H1 (cell line): ENCODE measurements around the gene TRMT44. TPM values are rescaled to one million over a fixed set of nuclear protein-coding genes. Genes with fewer than 3 reads are reported as not detected.

Experiments used
- CTCF ChIA-PET: fragments of 300-600 bp; sonication (Branson Sonifier 250); formaldehyde crosslinking; loops from one replicate; lab custom pipeline; 2021; ENCODE audit not compliant: partially characterized antibody; lab: Charles Lee
- POLR2A ChIA-PET: fragments of 300-600 bp; sonication (Branson Sonifier 250); formaldehyde crosslinking; loops from one replicate; lab custom pipeline; 2021; ENCODE audit warnings: inconsistent platforms; ENCODE audit not compliant: partially characterized antibody; lab: Charles Lee
- DNase-seq, 2 experiments: peaks; one replicate each; pipeline versions ENCODE4 v3.0.0 to v3.0.0-alpha.2; 2010 to 2022; ENCODE audit warnings: low spot score in 2 of 2, low read depth in 1 of 2, mixed read lengths in 1 of 2
- FAIRE-seq: peaks from 2 replicates; lab custom pipeline; 2011; peaks lifted over from hg19 to GRCh38; lab: Jason Lieb, UNC
- H2AFZ ChIP-seq: 2 replicates; pipeline ENCODE4 v1.8.1; 2012; ENCODE audit warnings: low read length, inconsistent platforms
- H2AK5ac ChIP-seq: 2 replicates; pipeline ENCODE4 v1.6.1; 2013; ENCODE audit warnings: low read depth, low read length
- H2BK120ac ChIP-seq: replicated peaks from 2 replicates; pipeline ENCODE3; 2013; ENCODE audit warnings: low read depth, low read length, inconsistent platforms
- H2BK12ac ChIP-seq: 2 replicates; pipeline ENCODE4 v1.6.1; 2013; ENCODE audit warnings: low read depth, low read length
- H2BK15ac ChIP-seq: 2 replicates; pipeline ENCODE4 v1.6.1; 2013; ENCODE audit warnings: low read length
- H2BK20ac ChIP-seq: 2 replicates; pipeline ENCODE4 v1.6.1; 2013; ENCODE audit warnings: low read length
- H2BK5ac ChIP-seq: 2 replicates; pipeline ENCODE4 v1.6.1; 2013; ENCODE audit warnings: low read depth, low read length
- H3K14ac ChIP-seq: 2 replicates; pipeline ENCODE4 v1.6.1; 2013; ENCODE audit warnings: inconsistent platforms; ENCODE audit not compliant: insufficient read length
- H3K18ac ChIP-seq: 2 replicates; pipeline ENCODE4 v1.6.1; 2013; ENCODE audit warnings: low read length; ENCODE audit errors: extremely low read depth
- H3K23ac ChIP-seq: 2 replicates; pipeline ENCODE4 v1.6.1; 2013; ENCODE audit warnings: inconsistent platforms; ENCODE audit not compliant: insufficient read length
- H3K23me2 ChIP-seq: 2 replicates; pipeline ENCODE4 v1.6.1; 2013; ENCODE audit warnings: low read depth, low read length
- H3K27ac ChIP-seq: 2 replicates; pipeline ENCODE4 v1.6.1; 2011; ENCODE audit warnings: low read depth, low read length, inconsistent platforms
- H3K27me3 ChIP-seq, 4 experiments: replicated peaks in 1 of 4; 1 replicate in 1 of 4; 2 replicates in 3 of 4; pipeline versions ENCODE4 v1.6.1 to v1.8.1; 2011 to 2013; ENCODE audit warnings: low read length in 3 of 4, mild to moderate bottlenecking in 3 of 4, inconsistent platforms in 2 of 4, mixed read lengths in 2 of 4, moderate library complexity in 1 of 4; ENCODE audit not compliant: control insufficient read depth in 3 of 4, insufficient read depth in 3 of 4; ENCODE audit errors: extremely low read depth in 1 of 4
- H3K36me3 ChIP-seq, 4 experiments: 2 replicates each; pipeline versions ENCODE4 v1.6.1 to v1.8.1; 2011 to 2013; ENCODE audit warnings: mild to moderate bottlenecking in 4 of 4, low read length in 3 of 4, moderate library complexity in 2 of 4, control low read depth in 1 of 4, inconsistent platforms in 1 of 4; ENCODE audit not compliant: insufficient read depth in 4 of 4, control insufficient read depth in 2 of 4
- H3K4ac ChIP-seq: replicated peaks from 2 replicates; pipeline ENCODE3; 2013; ENCODE audit warnings: low read length, low read depth, mixed read lengths, inconsistent platforms; ENCODE audit not compliant: insufficient read length
- H3K4me1 ChIP-seq, 4 experiments: replicated peaks in 1 of 4; 1 replicate in 1 of 4; 2 replicates in 3 of 4; pipeline versions ENCODE4 v1.6.1 to v1.8.1; 2011 to 2013; ENCODE audit warnings: low read length in 3 of 4, inconsistent platforms in 2 of 4, mixed read lengths in 1 of 4; ENCODE audit not compliant: insufficient read depth in 4 of 4, control insufficient read depth in 3 of 4
- H3K4me2 ChIP-seq, 2 experiments: 2 replicates each; pipeline versions ENCODE4 v1.6.1 to v1.8.1; 2011 to 2013; ENCODE audit warnings: low read depth in 2 of 2, low read length in 2 of 2, control low read depth in 1 of 2, inconsistent platforms in 1 of 2, mild to moderate bottlenecking in 1 of 2; ENCODE audit not compliant: insufficient read depth in 1 of 2
- H3K4me3 ChIP-seq, 4 experiments: fragments of 200-600, 300-600 bp in 1 of 4; sonication (generic), shearing (Covaris generic), sonication (Bioruptor Twin) in 1 of 4; 2 replicates each; pipeline versions ENCODE4 v1.5.1 to v1.8.1; 2011 to 2016; ENCODE audit warnings: low read length in 4 of 4, low read depth in 3 of 4, control low read depth in 2 of 4, inconsistent platforms in 2 of 4, mild to moderate bottlenecking in 2 of 4, mixed read lengths in 1 of 4, moderate library complexity in 1 of 4; ENCODE audit not compliant: insufficient read depth in 2 of 4; ENCODE audit errors: extremely low read depth in 1 of 4
- H3K56ac ChIP-seq: replicated peaks from 2 replicates; pipeline ENCODE3; 2013; ENCODE audit warnings: low read depth, mild to moderate bottlenecking, mixed read lengths, low read length, inconsistent platforms; ENCODE audit not compliant: insufficient read length
- H3K79me1 ChIP-seq: 2 replicates; pipeline ENCODE4 v1.6.1; 2013; ENCODE audit warnings: low read depth, low read length, control low read depth
- H3K79me2 ChIP-seq, 2 experiments: 2 replicates each; pipeline versions ENCODE4 v1.6.1 to v1.8.1; 2012 to 2013; ENCODE audit warnings: low read length in 2 of 2, mild to moderate bottlenecking in 2 of 2, inconsistent platforms in 1 of 2; ENCODE audit not compliant: insufficient read depth in 2 of 2, control insufficient read depth in 1 of 2
- H3K9ac ChIP-seq, 4 experiments: replicated peaks in 1 of 4; 1 replicate in 1 of 4; 2 replicates in 3 of 4; pipeline versions ENCODE4 v1.6.1 to v1.8.1; 2011 to 2013; ENCODE audit warnings: low read depth in 3 of 4, low read length in 3 of 4, control low read depth in 2 of 4, mild to moderate bottlenecking in 2 of 4, moderate library complexity in 2 of 4, inconsistent platforms in 1 of 4; ENCODE audit errors: extremely low read depth in 1 of 4
- H3K9me3 ChIP-seq, 2 experiments: 2 replicates each; pipeline versions ENCODE4 v1.6.1 to v1.8.1; 2012 to 2013; ENCODE audit warnings: mild to moderate bottlenecking in 2 of 2, moderate library complexity in 2 of 2, control low read depth in 1 of 2, inconsistent platforms in 1 of 2, low read depth in 1 of 2, low read length in 1 of 2, mixed read lengths in 1 of 2; ENCODE audit not compliant: insufficient read depth in 2 of 2
- H4K20me1 ChIP-seq, 2 experiments: replicated peaks in 1 of 2; 2 replicates each; pipeline versions ENCODE3 to v1.8.1; 2011 to 2013; ENCODE audit warnings: inconsistent platforms in 2 of 2, low read length in 2 of 2, mild to moderate bottlenecking in 1 of 2; ENCODE audit not compliant: insufficient read depth in 2 of 2, control insufficient read depth in 1 of 2
- H4K5ac ChIP-seq: 2 replicates; pipeline ENCODE4 v1.6.1; 2013; ENCODE audit warnings: low read length, low read depth, mixed read lengths, inconsistent platforms; ENCODE audit not compliant: insufficient read length
- H4K8ac ChIP-seq: 2 replicates; pipeline ENCODE4 v1.8.0; 2013; ENCODE audit warnings: mild to moderate bottlenecking, moderate library complexity, low read length, inconsistent platforms; ENCODE audit not compliant: insufficient read depth; ENCODE audit errors: extremely low read depth
- H4K91ac ChIP-seq: replicated peaks from 2 replicates; pipeline ENCODE3; 2013; ENCODE audit warnings: low read length, mixed read lengths, inconsistent platforms; ENCODE audit not compliant: insufficient read length
- CTBP2 ChIP-seq: IDR thresholded peaks from 2 replicates; pipeline ENCODE4 v1.7.0; 2011; ENCODE audit warnings: borderline replicate concordance, mild to moderate bottlenecking, moderate library complexity, mixed read lengths, low read length; ENCODE audit not compliant: insufficient read depth, insufficient read length
- JUN ChIP-seq: IDR thresholded peaks from 2 replicates; pipeline ENCODE4 v1.6.1; 2011; ENCODE audit warnings: low read depth, mild to moderate bottlenecking, improper control_type of control experiment, low read length
- WGBS, 2 experiments: shearing (Covaris generic) in 1 of 2; methylation state at CpG; one replicate each; pipeline versions ENCODE4 v1.1.6 to v1.1.7; 2013 to 2015; ENCODE audit warnings: low lambda C conversion rate in 2 of 2, mixed read lengths in 2 of 2, inconsistent platforms in 1 of 2, low coverage in 1 of 2, missing lambda C conversion rate in 1 of 2; ENCODE audit not compliant: insufficient replicate concordance in 2 of 2, insufficient coverage in 1 of 2, insufficient read length in 1 of 2; ENCODE audit errors: extremely low coverage in 1 of 2, missing lambda C conversion rate in 1 of 2; 5-methylcytosine and 5-hydroxymethylcytosine counted together
- polyA plus RNA-seq, 7 experiments: library from polyadenylated mRNA; depleted of rRNA in 3 of 7; stranded (reverse) in 5 of 7; unstranded in 2 of 7; fragments of >200 nt in 5 of 7; fragments of 200-250 nt in 2 of 7; gene quantifications; 1 replicate in 5 of 7; 2 replicates in 1 of 7; 4 replicates in 1 of 7; pipeline versions ENCODE4 v1.2.1 to v1.2.3, GENCODE V29; 2011 to 2013; ENCODE audit warnings: missing spikeins in 2 of 7, mixed read lengths in 2 of 7
- total RNA-seq: library from RNA; stranded (reverse); fragmentation: NEBNext Ultra II Directional; extraction: Animal tissue kit (Norgen Biotek cat#: 25700); gene quantifications from 2 replicates; pipeline ENCODE4 v1.2.1, GENCODE V29; 2021

Gene TRMT44
- total and polyA plus RNA-seq, 2 of the 8 experiments (the other 6 are each of a cell fraction or from before 2014, with no cell fraction given) = 8.6 to 23.9 TPM

DNA sequence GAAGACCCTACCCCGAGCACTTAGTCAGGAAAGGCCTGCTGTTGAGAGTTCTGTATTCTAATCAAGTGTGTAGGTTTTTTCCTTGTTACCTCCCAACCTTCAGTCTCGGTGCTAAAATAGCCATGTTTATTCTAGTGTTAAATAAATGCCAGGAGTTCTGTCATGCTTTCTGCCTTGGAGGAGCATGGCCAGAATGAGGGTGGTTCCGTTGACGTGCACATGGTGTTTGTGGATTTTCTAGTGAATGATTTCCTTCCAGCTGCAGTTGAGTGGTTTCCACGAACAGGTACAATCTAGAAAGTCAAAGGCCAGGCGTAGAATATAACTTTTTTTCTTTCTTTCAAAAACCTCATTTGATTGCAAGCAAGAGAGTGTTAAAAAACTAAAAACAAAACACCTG lies 21.0 kb downstream of the TRMT44 start:
- Histone ChIP-seq H4K5ac (no peak overlapping the region), H4K8ac (no peak overlapping the region), H3K23me2 (no peaks in the 10 kb centered on the region), H3K79me1 (no peaks in the 10 kb centered on the region; the same call in 1 of the 2 replicates), H3K27me3 (no peaks in the 10 kb centered on the region), H2AFZ (no peak overlapping the region), H4K91ac (no peak overlapping the region), H2BK20ac (no peak overlapping the region), H3K23ac (no peak overlapping the region), H3K18ac (no peak overlapping the region), H2BK120ac (no peak overlapping the region), H3K4me3 (no peak overlapping the region), H2BK12ac (no peak overlapping the region), H4K20me1 (peaks cover 0 to 4% of the 10 kb centered on the region in 2 experiments), H3K4me1 (no peaks in the 10 kb centered on the region), H2BK15ac (no peak overlapping the region), H3K14ac (no peak overlapping the region), H3K4me2 (no peak overlapping the region), H3K79me2 (no peaks in the 10 kb centered on the region), H3K27ac (no peak overlapping the region), H3K36me3 (peaks cover 0 to 14% (median 11%) of the 10 kb centered on the region in 4 experiments; a peak in 5 of 8 replicates), H3K9me3 (no peaks in the 10 kb centered on the region), H3K4ac (no peak overlapping the region), H2BK5ac (no peak overlapping the region), H3K9ac (no peak overlapping the region), H3K56ac (no peak overlapping the region), H2AK5ac (no peak overlapping the region)
- DNase-seq = no peak
- WGBS, 2 experiments = 89% methylated on average over 6 of the region's 6 CpGs; no CpG with 5 or more reads in 1 of the 2 experiments
- TF ChIP-seq JUN = no peak
- no peak for TF ChIP-seq CTBP2
- ChIA-PET CTCF (interaction anchor here (1.4 kb wide), 1 partner anchor 8 kb away, joined by 3 read pairs; no protein-coding TSS in a partner anchor), POLR2A (no interaction called here)
- FAIRE-seq = no peak
